ENCODE measurements around the gene PANK1. TPM values are rescaled to one million over a fixed set of nuclear protein-coding genes. Genes with fewer than 3 reads are reported as not detected.

PANK1 gene
- total and polyA plus RNA-seq, 9 of the 15 experiments (the other 6 are each of a cell fraction or from before 2014, with no cell fraction given): 1.7 to 10.7 (median 6.5) TPM

DNA sequence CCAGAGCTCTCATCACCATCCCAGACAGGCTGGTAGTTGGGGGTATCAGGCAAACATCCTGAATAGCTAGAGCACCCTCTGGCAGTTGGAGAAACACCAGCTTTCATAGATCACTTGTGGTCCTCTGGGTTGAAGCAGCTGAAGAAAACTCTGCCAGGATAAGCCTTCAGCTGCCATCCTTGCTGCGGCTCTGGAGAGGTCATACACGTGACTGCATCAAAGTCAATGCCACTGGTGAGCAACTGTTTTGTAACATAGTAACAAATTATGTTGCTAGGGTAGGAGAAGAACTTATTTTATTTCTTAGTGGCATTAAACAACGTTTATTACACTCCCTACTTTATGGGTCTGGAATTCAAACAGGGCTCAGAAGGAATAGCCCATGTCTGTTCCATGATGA lies 19.2 kb upstream of the PANK1 start:
- Histone ChIP-seq H3K9ac (ENCODE audit: insufficient read depth in 1 of 2, low read depth in 2 of 2, low read length in 2 of 2) (no peak overlapping the region), H3K9me1 (ENCODE audit: control insufficient read depth, insufficient read depth, low read length) (no peaks in the 10 kb centered on the region), H2AFZ (ENCODE audit: low read depth, low read length) (no peak overlapping the region), H3K79me2 (ENCODE audit: control insufficient read depth, insufficient read depth, low read length) (no peaks in the 10 kb centered on the region), H3K27ac (ENCODE audit: extremely low read depth, low read depth, low read length) (no peak overlapping the region), H3K4me2 (ENCODE audit: insufficient read depth, low read length) (no peak overlapping the region), H3K9me3 (replicated peaks; ENCODE audit: control insufficient read depth, insufficient read depth, low read depth, low read length) (no peaks in the 10 kb centered on the region), H3K27me3 (ENCODE audit: control insufficient read depth in 2 of 2, insufficient read depth in 2 of 2, low read length in 2 of 2) (no peaks in the 10 kb centered on the region), H3K4me3 (no peak overlapping the region), H3K4me1 (replicated peaks in 1 of 2; ENCODE audit: control insufficient read depth in 2 of 2, insufficient read depth in 2 of 2, low read length in 2 of 2) (no peaks in the 10 kb centered on the region), H3K36me3 (ENCODE audit: control insufficient read depth, insufficient read depth, low read length) (no peaks in the 10 kb centered on the region), H4K20me1 (replicated peaks; ENCODE audit: control insufficient read depth, insufficient read depth, low read length) (no peaks in the 10 kb centered on the region)
- TF ChIP-seq FOXA1 (IDR thresholded peaks at IDR 0.05; ENCODE audit: borderline replicate concordance) (no peak), CREB1 (IDR thresholded peaks at IDR 0.05) (no peak), CREB1 (CRISPR knock-in tag; IDR thresholded peaks at IDR 0.05) (no peak), TBL1XR1 (IDR thresholded peaks at IDR 0.05; ENCODE audit: low read length in 2 of 2) (no peak), YBX1 (IDR thresholded peaks at IDR 0.05) (no peak), FUS (optimal IDR thresholded peaks at IDR 0.05; ENCODE audit: low read depth, low read length) (no peak), ZKSCAN3 (CRISPR knock-in tag; IDR thresholded peaks at IDR 0.05) (no peak), TEAD1 (CRISPR knock-in tag; IDR thresholded peaks at IDR 0.05) (no peak), ZNF197 (CRISPR knock-in tag; IDR thresholded peaks at IDR 0.05; ENCODE audit: low read depth) (no peak), KDM1A (IDR thresholded peaks at IDR 0.05) (no peak)
- TF ChIP-seq, protein P1, sequence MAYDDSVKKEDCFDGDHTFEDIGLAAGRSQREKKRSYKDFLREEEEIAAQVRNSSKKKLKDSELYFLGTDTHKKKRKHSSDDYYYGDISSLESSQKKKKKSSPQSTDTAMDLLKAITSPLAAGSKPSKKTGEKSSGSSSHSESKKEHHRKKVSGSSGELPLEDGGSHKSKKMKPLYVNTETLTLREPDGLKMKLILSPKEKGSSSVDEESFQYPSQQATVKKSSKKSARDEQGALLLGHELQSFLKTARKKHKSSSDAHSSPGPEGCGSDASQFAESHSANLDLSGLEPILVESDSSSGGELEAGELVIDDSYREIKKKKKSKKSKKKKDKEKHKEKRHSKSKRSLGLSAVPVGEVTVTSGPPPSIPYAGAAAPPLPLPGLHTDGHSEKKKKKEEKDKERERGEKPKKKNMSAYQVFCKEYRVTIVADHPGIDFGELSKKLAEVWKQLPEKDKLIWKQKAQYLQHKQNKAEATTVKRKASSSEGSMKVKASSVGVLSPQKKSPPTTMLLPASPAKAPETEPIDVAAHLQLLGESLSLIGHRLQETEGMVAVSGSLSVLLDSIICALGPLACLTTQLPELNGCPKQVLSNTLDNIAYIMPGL (CRISPR knock-in tag; IDR thresholded peaks at IDR 0.05): no peak
- TF ChIP-seq, protein P2, sequence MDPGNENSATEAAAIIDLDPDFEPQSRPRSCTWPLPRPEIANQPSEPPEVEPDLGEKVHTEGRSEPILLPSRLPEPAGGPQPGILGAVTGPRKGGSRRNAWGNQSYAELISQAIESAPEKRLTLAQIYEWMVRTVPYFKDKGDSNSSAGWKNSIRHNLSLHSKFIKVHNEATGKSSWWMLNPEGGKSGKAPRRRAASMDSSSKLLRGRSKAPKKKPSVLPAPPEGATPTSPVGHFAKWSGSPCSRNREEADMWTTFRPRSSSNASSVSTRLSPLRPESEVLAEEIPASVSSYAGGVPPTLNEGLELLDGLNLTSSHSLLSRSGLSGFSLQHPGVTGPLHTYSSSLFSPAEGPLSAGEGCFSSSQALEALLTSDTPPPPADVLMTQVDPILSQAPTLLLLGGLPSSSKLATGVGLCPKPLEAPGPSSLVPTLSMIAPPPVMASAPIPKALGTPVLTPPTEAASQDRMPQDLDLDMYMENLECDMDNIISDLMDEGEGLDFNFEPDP (CRISPR knock-in tag; IDR thresholded peaks at IDR 0.05): no peak
- TF ChIP-seq, protein P3, sequence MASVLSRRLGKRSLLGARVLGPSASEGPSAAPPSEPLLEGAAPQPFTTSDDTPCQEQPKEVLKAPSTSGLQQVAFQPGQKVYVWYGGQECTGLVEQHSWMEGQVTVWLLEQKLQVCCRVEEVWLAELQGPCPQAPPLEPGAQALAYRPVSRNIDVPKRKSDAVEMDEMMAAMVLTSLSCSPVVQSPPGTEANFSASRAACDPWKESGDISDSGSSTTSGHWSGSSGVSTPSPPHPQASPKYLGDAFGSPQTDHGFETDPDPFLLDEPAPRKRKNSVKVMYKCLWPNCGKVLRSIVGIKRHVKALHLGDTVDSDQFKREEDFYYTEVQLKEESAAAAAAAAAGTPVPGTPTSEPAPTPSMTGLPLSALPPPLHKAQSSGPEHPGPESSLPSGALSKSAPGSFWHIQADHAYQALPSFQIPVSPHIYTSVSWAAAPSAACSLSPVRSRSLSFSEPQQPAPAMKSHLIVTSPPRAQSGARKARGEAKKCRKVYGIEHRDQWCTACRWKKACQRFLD (CRISPR knock-in tag; IDR thresholded peaks at IDR 0.05): no peak
- WGBS (ENCODE audit: insufficient coverage, low coverage, missing lambda C conversion rate): 26% methylated on average over 3 of the region's 3 CpGs
- in situ Hi-C loops (cut with MboI) (no loop called here), intact Hi-C loops (cut with micrococcal nuclease) (no loop called here)
- POLR2A ChIA-PET: interaction anchor here (1.2 to 1.5 kb wide), 2 partner anchors 14 to 20 kb away, joined by 3 to 4 read pairs; no protein-coding TSS in a partner anchor
- no peak for ATAC-seq
- BruUV-seq (replicated peaks): no TSS peak
- CTCF ChIA-PET (ENCODE audit: low intra/inter-chr PET ratio): no interaction called here
- DNase-seq (ENCODE audit: extremely low read depth in 1 of 4, low spot score in 3 of 4): no peak
- no peak for FAIRE-seq
